Common myeloid progenitor, CD34-positive (primary cell): ENCODE measurements around the gene DTYMK.

ENCODE experiments used
- CTCF ChIA-PET: fragments of 350-600 bp; sonication (Branson Sonifier 250); formaldehyde crosslinking; loops from one replicate; lab custom pipeline; 2021; ENCODE audit warnings: antibody characterized with exemption; lab: Charles Lee
- POLR2A ChIA-PET: fragments of 350-600 bp; sonication (Branson Sonifier 250); formaldehyde crosslinking; loops from one replicate; lab custom pipeline; 2021; ENCODE audit warnings: antibody characterized with exemption; lab: Charles Lee
- DNase-seq, 3 donors: peaks; one replicate each; pipeline versions ENCODE4 v3.0.0 to v3.0.0-alpha.2; 2013
- H3K27ac ChIP-seq, 2 experiments: 1 replicate in 1 of 2; 2 replicates in 1 of 2; pipeline ENCODE4 v1.7.0; 2013; ENCODE audit warnings: inconsistent platforms in 2 of 2, low read length in 2 of 2, mild to moderate bottlenecking in 2 of 2, low read depth in 1 of 2, moderate library complexity in 1 of 2; ENCODE audit not compliant: severe bottlenecking in 2 of 2, insufficient read depth in 1 of 2, poor library complexity in 1 of 2
- H3K27me3 ChIP-seq, 5 experiments: replicated peaks in 2 of 5; 1 replicate in 3 of 5; 2 replicates in 2 of 5; pipeline versions ENCODE4 v1.6.1 to v1.7.0; 2013; ENCODE audit warnings: low read length in 4 of 5, mild to moderate bottlenecking in 2 of 5, moderate library complexity in 2 of 5, inconsistent platforms in 1 of 5; ENCODE audit not compliant: insufficient read depth in 5 of 5, control insufficient read depth in 4 of 5
- H3K36me3 ChIP-seq, 4 experiments: 1 replicate in 2 of 4; 2 replicates in 2 of 4; pipeline versions ENCODE4 v1.6.1 to v1.7.0; 2013; ENCODE audit warnings: low read length in 3 of 4, control low read depth in 1 of 4, mild to moderate bottlenecking in 1 of 4; ENCODE audit not compliant: control insufficient read depth in 4 of 4, insufficient read depth in 4 of 4
- H3K4me1 ChIP-seq, 4 experiments: 1 replicate in 3 of 4; 2 replicates in 1 of 4; pipeline versions ENCODE4 v1.6.1 to v1.7.1; 2013; ENCODE audit warnings: low read length in 3 of 4, mild to moderate bottlenecking in 3 of 4, control low read depth in 1 of 4, inconsistent platforms in 1 of 4, moderate library complexity in 1 of 4; ENCODE audit not compliant: control insufficient read depth in 4 of 4, insufficient read depth in 4 of 4; ENCODE audit errors: control extremely low read depth in 1 of 4
- H3K4me3 ChIP-seq, 7 experiments: 1 replicate in 4 of 7; 2 replicates in 3 of 7; pipeline versions ENCODE4 v1.5.1 to v1.7.0; 2013; ENCODE audit warnings: mild to moderate bottlenecking in 7 of 7, low read length in 6 of 7, moderate library complexity in 6 of 7, inconsistent platforms in 2 of 7, low read depth in 2 of 7, control low read depth in 1 of 7; ENCODE audit not compliant: insufficient read depth in 4 of 7, control insufficient read depth in 1 of 7; ENCODE audit errors: extremely low read depth in 1 of 7
- H3K9me3 ChIP-seq, 5 experiments: 1 replicate in 4 of 5; 2 replicates in 1 of 5; pipeline versions ENCODE4 v1.6.1 to v1.7.1; 2013; ENCODE audit warnings: low read length in 4 of 5, mild to moderate bottlenecking in 2 of 5, inconsistent platforms in 1 of 5, low read depth in 1 of 5, moderate library complexity in 1 of 5; ENCODE audit not compliant: control insufficient read depth in 4 of 5, insufficient read depth in 2 of 5; ENCODE audit errors: control extremely low read depth in 1 of 5
- WGBS: methylation state at CpG from one replicate; pipeline ENCODE4 v1.1.5; 2013; ENCODE audit not compliant: insufficient coverage; 5-methylcytosine and 5-hydroxymethylcytosine counted together

The DTYMK gene

GRCh38 chr2:241659150-241659739 lies 27.4 kb downstream of the DTYMK start:
- Histone ChIP-seq H3K4me1 (no peaks in the 10 kb centered on the region), H3K27me3 (no peaks in the 10 kb centered on the region), H3K4me3 (no peak overlapping the region), H3K9me3 (no peaks in the 10 kb centered on the region), H3K36me3 (peaks cover 19 to 71% (median 50%) of the 10 kb centered on the region in 4 experiments), H3K27ac (no peak overlapping the region)
- WGBS = 83% methylated on average over 23 of the region's 26 CpGs
- CTCF ChIA-PET = interaction anchor here (0.7 to 2.8 kb wide), 15 partner anchors 9 to 807 kb away, joined by 3 to 12 read pairs (median 4); partner anchors contain the start of gene DTYMK
- DNase-seq = peak; percentile 53 to 77 (median 71)
- POLR2A ChIA-PET = no interaction called here

- WGBS = 83% methylated on average over 3 of the region's 5 CpGs
- no peak overlapping the region for H3K4me3 ChIP-seq
- H3K27me3 ChIP-seq = no peaks in the 10 kb centered on the region
- no peak for DNase-seq
- peaks cover 19 to 75% (median 52%) of the 10 kb centered on the region in 4 experiments for H3K36me3 ChIP-seq
- ChIA-PET CTCF (interaction anchor here (0.9 to 2.8 kb wide), 9 partner anchors 11 to 806 kb away, joined by 3 to 12 read pairs (median 6); partner anchors contain the start of gene DTYMK), POLR2A (no interaction called here)
- H3K27ac ChIP-seq = no peak overlapping the region
- H3K9me3 ChIP-seq = no peaks in the 10 kb centered on the region
- H3K4me1 ChIP-seq = no peaks in the 10 kb centered on the region
Measured at GRCh38 chr2:241658296-241658695, 28.3 kb downstream of the DTYMK start.

GRCh38 chr2:241657786-241658254 lies 28.8 kb downstream of the DTYMK start:
- Histone ChIP-seq H3K9me3 (no peaks in the 10 kb centered on the region), H3K36me3 (peaks cover 19 to 80% (median 57%) of the 10 kb centered on the region in 4 experiments), H3K27ac (no peak overlapping the region), H3K27me3 (no peaks in the 10 kb centered on the region), H3K4me3 (no peak overlapping the region), H3K4me1 (no peaks in the 10 kb centered on the region)
- CTCF ChIA-PET = interaction anchor here (0.6 to 2.8 kb wide), 7 partner anchors 10 to 806 kb away, joined by 3 to 12 read pairs (median 6); partner anchors contain the start of gene DTYMK
- POLR2A ChIA-PET = no interaction called here
- WGBS = 95% methylated on average over 15 of the region's 15 CpGs
- DNase-seq = no peak

- H3K36me3 ChIP-seq = peaks cover 18 to 82% (median 62%) of the 10 kb centered on the region in 4 experiments
- 97% methylated on average over 13 of the region's 13 CpGs for whole genome bisulfite sequencing
- H3K9me3 ChIP-seq = no peaks in the 10 kb centered on the region
- H3K27me3 ChIP-seq = no peaks in the 10 kb centered on the region
- H3K4me3 ChIP-seq = no peak overlapping the region
- no peak overlapping the region for H3K27ac ChIP-seq
- no peak for DNase-seq
- ChIA-PET POLR2A (no interaction called here), CTCF (interaction anchor here (0.6 to 1.1 kb wide), 2 partner anchors 18 to 48 kb away, joined by 3 to 4 read pairs; no protein-coding TSS in a partner anchor)
- H3K4me1 ChIP-seq = no peaks in the 10 kb centered on the region
Measured at GRCh38 chr2:241656190-241656741, 30.3 kb downstream of the DTYMK start.

- ChIA-PET CTCF (interaction anchor here (0.6 to 1.1 kb wide), 2 partner anchors 17 to 49 kb away, joined by 3 to 4 read pairs; no protein-coding TSS in a partner anchor), POLR2A (no interaction called here)
- H3K9me3 ChIP-seq = no peaks in the 10 kb centered on the region
- no peak for DNase-seq
- H3K4me1 ChIP-seq = no peaks in the 10 kb centered on the region
- no peak overlapping the region for H3K27ac ChIP-seq
- no peaks in the 10 kb centered on the region for H3K27me3 ChIP-seq
- peaks cover 14 to 82% (median 60%) of the 10 kb centered on the region in 4 experiments for H3K36me3 ChIP-seq
- WGBS = 98% methylated on average over 16 of the region's 17 CpGs
- no peak overlapping the region for H3K4me3 ChIP-seq
Measured at GRCh38 chr2:241655516-241656189, 31.0 kb downstream of the DTYMK start.

GRCh38 chr2:241654551-241654950 lies 32.1 kb downstream of the DTYMK start:
- ChIA-PET POLR2A (no interaction called here), CTCF (interaction anchor here (0.9 kb wide), 1 partner anchor 8 kb away, joined by 3 read pairs; no protein-coding TSS in a partner anchor)
- WGBS = 93% methylated on average over 10 of the region's 12 CpGs
- H3K27ac ChIP-seq = no peak overlapping the region
- DNase-seq = no peak
- no peaks in the 10 kb centered on the region for H3K27me3 ChIP-seq
- no peaks in the 10 kb centered on the region for H3K9me3 ChIP-seq
- H3K36me3 ChIP-seq = peaks cover 10 to 77% (median 57%) of the 10 kb centered on the region in 4 experiments
- no peak overlapping the region for H3K4me3 ChIP-seq
- no peaks in the 10 kb centered on the region for H3K4me1 ChIP-seq
